ENCODE data around the gene CELSR1. TPM values are rescaled to one million over a fixed set of nuclear protein-coding genes. Genes with fewer than 3 reads are reported as not detected.

The CELSR1 gene
- total RNA-seq, 1 experiment from 2014 or later = 19.6 TPM

DNA sequence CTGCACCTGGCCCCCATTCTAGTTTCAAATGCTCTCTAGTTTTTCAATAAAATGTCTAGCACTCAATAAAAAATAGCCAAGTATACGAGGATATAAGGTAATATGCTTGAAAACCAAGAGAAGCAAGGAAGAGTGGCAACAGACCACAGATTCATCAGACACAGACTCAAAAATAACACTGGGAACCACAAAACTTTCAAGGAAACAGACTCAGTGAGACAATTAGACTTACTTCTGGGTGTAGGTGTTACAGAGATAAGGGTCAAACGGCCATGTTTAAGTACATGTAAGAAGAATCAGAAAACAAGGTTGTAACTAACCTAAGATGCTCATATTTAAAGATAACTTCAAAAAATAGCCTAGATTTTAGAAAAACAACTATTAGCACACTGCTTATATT lies 134.9 kb downstream of the CELSR1 start:
- no peaks in the 10 kb centered on the region for H4K20me1 ChIP-seq (ENCODE audit: insufficient read depth)
- CTCF ChIA-PET = no interaction called here
- ATAC-seq = no peak

More for the DNA sequence above, 134.9 kb downstream of the CELSR1 start:
- H3K4me3 ChIP-seq (replicated peaks in 1 of 2; ENCODE audit: low read depth in 1 of 2, low read length in 2 of 2) = no peak overlapping the region
- no peak overlapping the region for H3K4me2 ChIP-seq (ENCODE audit: low read length)
- no peaks in the 10 kb centered on the region; a peak in 1 of 4 replicates for H3K36me3 ChIP-seq (ENCODE audit: control insufficient read depth in 1 of 2, insufficient read depth in 2 of 2, low read length in 2 of 2)
- no peak overlapping the region for H2AFZ ChIP-seq (ENCODE audit: low read depth, low read length, poor library complexity, severe bottlenecking)
- no TSS peak for BruUV-seq (replicated peaks)
- H3K79me2 ChIP-seq (ENCODE audit: insufficient read depth, low read length) = no peaks in the 10 kb centered on the region
- H3K9ac ChIP-seq (ENCODE audit: low read length) = no peak overlapping the region
- no peak overlapping the region for H3K27ac ChIP-seq (ENCODE audit: low read depth, low read length)
- DNase-seq (ENCODE audit: low read depth, low spot score) = no peak
- no peaks in the 10 kb centered on the region for H3K4me1 ChIP-seq (ENCODE audit: control insufficient read depth in 1 of 2, insufficient read depth in 2 of 2, low read length in 2 of 2)
- no peaks in the 10 kb centered on the region for H3K9me3 ChIP-seq (ENCODE audit: control insufficient read depth in 1 of 2, insufficient read depth in 1 of 2, low read depth in 1 of 2, low read length in 2 of 2)
- intact Hi-C loops (cut with micrococcal nuclease) = no loop called here
- ChIA-PET POLR2A (no interaction called here), RAD21 (ENCODE audit: low non-redundant PET in 1 of 2, low total read pairs in 2 of 2, uncharacterized antibody in 2 of 2, unreplicated experiment in 2 of 2) (no interaction called here)
- H3K27me3 ChIP-seq (ENCODE audit: insufficient read depth, low read length) = no peaks in the 10 kb centered on the region
- no peak for TF ChIP-seq POLR2AphosphoS5 (IDR thresholded peaks at IDR 0.05; ENCODE audit: low read depth, low read length)
- no peak for TF ChIP-seq FOSL1 (IDR thresholded peaks at IDR 0.05; ENCODE audit: low read depth)
- no peak for TF ChIP-seq SRF (IDR thresholded peaks at IDR 0.05; ENCODE audit: low read depth)
- TF ChIP-seq, protein P1, sequence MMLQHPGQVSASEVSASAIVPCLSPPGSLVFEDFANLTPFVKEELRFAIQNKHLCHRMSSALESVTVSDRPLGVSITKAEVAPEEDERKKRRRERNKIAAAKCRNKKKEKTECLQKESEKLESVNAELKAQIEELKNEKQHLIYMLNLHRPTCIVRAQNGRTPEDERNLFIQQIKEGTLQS (IDR thresholded peaks at IDR 0.05) = no peak
- TF ChIP-seq, protein P2, sequence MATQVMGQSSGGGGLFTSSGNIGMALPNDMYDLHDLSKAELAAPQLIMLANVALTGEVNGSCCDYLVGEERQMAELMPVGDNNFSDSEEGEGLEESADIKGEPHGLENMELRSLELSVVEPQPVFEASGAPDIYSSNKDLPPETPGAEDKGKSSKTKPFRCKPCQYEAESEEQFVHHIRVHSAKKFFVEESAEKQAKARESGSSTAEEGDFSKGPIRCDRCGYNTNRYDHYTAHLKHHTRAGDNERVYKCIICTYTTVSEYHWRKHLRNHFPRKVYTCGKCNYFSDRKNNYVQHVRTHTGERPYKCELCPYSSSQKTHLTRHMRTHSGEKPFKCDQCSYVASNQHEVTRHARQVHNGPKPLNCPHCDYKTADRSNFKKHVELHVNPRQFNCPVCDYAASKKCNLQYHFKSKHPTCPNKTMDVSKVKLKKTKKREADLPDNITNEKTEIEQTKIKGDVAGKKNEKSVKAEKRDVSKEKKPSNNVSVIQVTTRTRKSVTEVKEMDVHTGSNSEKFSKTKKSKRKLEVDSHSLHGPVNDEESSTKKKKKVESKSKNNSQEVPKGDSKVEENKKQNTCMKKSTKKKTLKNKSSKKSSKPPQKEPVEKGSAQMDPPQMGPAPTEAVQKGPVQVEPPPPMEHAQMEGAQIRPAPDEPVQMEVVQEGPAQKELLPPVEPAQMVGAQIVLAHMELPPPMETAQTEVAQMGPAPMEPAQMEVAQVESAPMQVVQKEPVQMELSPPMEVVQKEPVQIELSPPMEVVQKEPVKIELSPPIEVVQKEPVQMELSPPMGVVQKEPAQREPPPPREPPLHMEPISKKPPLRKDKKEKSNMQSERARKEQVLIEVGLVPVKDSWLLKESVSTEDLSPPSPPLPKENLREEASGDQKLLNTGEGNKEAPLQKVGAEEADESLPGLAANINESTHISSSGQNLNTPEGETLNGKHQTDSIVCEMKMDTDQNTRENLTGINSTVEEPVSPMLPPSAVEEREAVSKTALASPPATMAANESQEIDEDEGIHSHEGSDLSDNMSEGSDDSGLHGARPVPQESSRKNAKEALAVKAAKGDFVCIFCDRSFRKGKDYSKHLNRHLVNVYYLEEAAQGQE (IDR thresholded peaks at IDR 0.05; ENCODE audit: low read depth) = no peak
- TF ChIP-seq RAD21 (IDR thresholded peaks at IDR 0.05; ENCODE audit: low read depth) = no peak
- TF ChIP-seq SIN3A (IDR thresholded peaks at IDR 0.05; ENCODE audit: low read depth) = no peak
- no peak for TF ChIP-seq EZH2phosphoT487 (IDR thresholded peaks at IDR 0.05; ENCODE audit: borderline replicate concordance)
- no peak for TF ChIP-seq CBX3 (IDR thresholded peaks at IDR 0.05; ENCODE audit: low read depth)
- TF ChIP-seq, protein P3, sequence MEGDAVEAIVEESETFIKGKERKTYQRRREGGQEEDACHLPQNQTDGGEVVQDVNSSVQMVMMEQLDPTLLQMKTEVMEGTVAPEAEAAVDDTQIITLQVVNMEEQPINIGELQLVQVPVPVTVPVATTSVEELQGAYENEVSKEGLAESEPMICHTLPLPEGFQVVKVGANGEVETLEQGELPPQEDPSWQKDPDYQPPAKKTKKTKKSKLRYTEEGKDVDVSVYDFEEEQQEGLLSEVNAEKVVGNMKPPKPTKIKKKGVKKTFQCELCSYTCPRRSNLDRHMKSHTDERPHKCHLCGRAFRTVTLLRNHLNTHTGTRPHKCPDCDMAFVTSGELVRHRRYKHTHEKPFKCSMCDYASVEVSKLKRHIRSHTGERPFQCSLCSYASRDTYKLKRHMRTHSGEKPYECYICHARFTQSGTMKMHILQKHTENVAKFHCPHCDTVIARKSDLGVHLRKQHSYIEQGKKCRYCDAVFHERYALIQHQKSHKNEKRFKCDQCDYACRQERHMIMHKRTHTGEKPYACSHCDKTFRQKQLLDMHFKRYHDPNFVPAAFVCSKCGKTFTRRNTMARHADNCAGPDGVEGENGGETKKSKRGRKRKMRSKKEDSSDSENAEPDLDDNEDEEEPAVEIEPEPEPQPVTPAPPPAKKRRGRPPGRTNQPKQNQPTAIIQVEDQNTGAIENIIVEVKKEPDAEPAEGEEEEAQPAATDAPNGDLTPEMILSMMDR (IDR thresholded peaks at IDR 0.05 in 2 of 3, conservative IDR thresholded peaks at IDR 0.05 in 1 of 3; ENCODE audit: borderline replicate concordance in 1 of 3, insufficient read depth in 1 of 3, low read depth in 2 of 3, low read length in 2 of 3) = no peak
- no peak for TF ChIP-seq CEBPB (IDR thresholded peaks at IDR 0.05; ENCODE audit: low read depth)
- TF ChIP-seq JUND (IDR thresholded peaks at IDR 0.05) = no peak
- no peak for TF ChIP-seq POLR2A (IDR thresholded peaks at IDR 0.05; ENCODE audit: borderline replicate concordance, extremely low read depth, insufficient read depth, insufficient read length)
- H3K9me2 ChIP-seq (ENCODE audit: insufficient read depth) = no peaks in the 10 kb centered on the region
